Glomerular endothelial cell (primary cell): ENCODE data around the gene RILP. TPM values are rescaled to one million over a fixed set of nuclear protein-coding genes. Genes with fewer than 3 reads are reported as not detected.
A peak's percentile ranks its signal among the peaks of the same experiment; 100 is the strongest.
"Not testable (repeated sequence)": the region's sequence is repeated elsewhere in the genome, so short reads cannot be mapped to it uniquely, and the experiment has no call there.

Source experiments
- DNase-seq: peaks from one replicate; pipeline ENCODE4 v3.0.0-alpha.2; 2011; ENCODE audit warnings: low read depth, low spot score; ENCODE audit errors: extremely low read depth
- total RNA-seq: library from RNA; depleted of rRNA; stranded (reverse); fragments of >200 nt; gene quantifications from 2 replicates; pipeline ENCODE4 v1.2.3, GENCODE V29; 2015

RILP gene, protein sequence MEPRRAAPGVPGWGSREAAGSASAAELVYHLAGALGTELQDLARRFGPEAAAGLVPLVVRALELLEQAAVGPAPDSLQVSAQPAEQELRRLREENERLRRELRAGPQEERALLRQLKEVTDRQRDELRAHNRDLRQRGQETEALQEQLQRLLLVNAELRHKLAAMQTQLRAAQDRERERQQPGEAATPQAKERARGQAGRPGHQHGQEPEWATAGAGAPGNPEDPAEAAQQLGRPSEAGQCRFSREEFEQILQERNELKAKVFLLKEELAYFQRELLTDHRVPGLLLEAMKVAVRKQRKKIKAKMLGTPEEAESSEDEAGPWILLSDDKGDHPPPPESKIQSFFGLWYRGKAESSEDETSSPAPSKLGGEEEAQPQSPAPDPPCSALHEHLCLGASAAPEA
- 17.1 and 34.2 TPM in 2 replicates for total RNA-seq

DNA sequence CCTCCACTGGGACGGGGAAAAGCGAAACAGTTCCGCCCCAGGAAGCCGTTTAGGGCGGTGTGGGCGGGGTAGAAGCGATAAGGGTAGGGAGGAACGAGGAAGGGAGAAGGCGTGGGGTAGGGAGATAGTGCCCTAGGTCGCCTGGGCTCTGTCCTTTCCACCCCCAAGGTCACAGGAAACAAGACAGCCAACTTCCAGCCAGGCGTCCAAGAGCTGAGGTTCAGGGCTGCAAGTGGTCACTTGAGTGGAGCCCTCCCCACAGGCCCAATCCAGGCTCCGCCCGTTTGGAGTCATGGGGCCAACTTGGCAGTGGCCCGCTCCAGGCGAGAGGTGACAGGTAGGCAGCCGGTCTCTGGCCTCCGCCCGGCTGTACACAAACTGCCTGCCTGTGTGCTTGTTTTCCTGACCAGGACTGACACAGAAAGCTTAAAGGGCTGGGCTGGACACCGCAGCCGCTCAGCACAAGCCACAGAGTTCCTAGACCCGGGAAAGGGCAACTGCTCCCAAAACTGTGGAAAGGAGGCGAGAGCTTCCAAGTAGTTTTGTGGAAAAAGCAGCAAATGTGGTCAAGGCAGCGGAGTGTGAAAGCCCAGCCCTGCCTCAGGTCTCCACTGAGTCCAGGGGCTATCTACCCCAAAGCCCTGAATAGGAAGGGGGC is at the start of gene RILP:
Gene RILP, minus strand, starts transcription at position 23 of the 658 bp plus-strand sequence. CDS start 62 bp downstream, outside the sequence.
- DNase-seq: no peak

DNA sequence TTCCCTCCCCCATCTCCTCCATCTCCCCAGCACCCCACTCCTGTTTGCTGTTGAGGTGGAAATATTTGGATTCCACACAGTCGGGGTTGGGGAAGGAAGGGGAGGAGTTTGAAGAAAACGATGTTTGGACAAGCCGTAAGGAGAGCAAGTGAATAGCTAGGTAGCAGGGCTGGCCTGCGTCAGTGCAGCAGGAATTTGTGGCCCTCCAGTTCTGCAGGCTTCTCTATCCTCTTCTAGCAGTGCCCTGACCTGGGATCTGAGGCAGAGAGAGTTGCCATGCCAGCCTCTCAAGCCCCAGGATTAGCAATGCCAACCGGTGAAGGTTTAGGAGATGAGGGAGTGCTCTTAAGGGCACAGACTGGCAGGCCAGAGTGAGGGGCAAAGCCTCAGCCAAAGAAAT is 48.0 kb upstream of the RILP start:
- DNase-seq: no peak

- no peak for DNase-seq
Observed at GRCh38 chr17:1695365-1695764, 45.7 kb upstream of the RILP start.

- no peak for DNase-seq
Observed at GRCh38 chr17:1693339-1693738, 43.7 kb upstream of the RILP start.

- DNase-seq: no peak
Observed at GRCh38 chr17:1690544-1691221, 41.0 kb upstream of the RILP start.

DNA sequence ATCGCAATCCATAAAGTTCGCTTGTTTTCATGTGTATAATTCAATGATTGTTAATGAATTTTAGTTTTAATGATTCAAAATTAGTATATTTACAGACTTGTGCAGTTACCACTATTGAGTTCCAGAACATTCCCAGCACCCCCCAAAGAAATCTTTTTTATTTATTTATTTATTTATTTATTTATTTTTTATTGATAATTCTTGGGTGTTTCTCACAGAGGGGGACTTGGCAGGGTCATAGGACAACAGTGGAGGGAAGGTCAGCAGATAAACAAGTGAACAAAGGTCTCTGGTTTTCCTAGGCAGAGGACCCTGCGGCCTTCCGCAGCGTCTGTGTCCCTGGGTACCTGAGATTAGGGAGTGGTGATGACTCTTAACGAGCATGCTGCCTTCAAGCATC is 38.7 kb upstream of the RILP start:
- not testable (repeated sequence) for DNase-seq

GRCh38 chr17:1686086-1686485 is 36.4 kb upstream of the RILP start:
- DNase-seq: no peak

DNA sequence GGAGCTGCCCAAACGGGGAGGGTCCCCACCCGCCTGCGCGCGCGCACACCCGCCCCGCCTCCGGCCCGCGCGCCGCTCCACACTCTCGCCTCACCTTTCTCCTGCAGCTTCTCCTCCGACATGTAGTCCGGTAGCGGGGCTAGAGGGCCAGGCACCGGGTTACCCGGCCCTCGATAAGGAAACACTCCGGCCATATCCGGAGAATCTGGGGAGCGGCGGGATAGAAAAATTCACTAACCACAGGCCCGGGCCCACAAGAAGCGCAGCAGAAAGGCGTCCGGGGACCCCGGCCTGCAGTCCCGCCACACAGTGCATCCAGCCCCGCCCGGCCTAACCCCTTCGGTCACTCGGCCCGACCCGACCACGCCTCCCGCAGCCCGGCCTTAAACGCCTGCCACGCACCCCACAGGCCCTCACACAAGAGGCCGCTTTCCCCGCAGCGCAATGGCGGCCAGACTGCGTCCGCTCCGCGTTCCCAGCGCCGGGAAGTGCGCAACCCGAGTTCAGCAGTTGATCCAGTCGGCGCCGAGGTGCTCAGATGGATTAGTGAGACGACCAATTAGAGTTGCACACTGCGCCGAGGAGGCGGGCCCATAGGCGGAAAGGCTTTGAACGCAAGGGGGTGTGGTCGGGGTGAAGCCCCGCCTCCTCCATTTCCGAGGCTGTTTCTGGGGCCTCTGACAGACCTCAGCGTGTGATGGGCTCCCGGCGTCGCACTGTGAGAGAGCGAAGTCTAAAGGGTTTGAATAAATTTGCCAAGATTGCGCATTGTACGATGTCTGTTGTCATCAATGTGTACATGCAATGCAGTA is 34.9 kb upstream of the RILP start, which contains the start of gene PRPF8:
Gene PRPF8, minus strand, starts transcription at position 490 of the 812 bp plus-strand sequence. Its CDS starts 296 bp downstream, at position 194.
- peak; percentile 88 for DNase-seq

- DNase-seq: no peak
Observed at GRCh38 chr17:1683459-1683858, 33.8 kb upstream of the RILP start.

DNA sequence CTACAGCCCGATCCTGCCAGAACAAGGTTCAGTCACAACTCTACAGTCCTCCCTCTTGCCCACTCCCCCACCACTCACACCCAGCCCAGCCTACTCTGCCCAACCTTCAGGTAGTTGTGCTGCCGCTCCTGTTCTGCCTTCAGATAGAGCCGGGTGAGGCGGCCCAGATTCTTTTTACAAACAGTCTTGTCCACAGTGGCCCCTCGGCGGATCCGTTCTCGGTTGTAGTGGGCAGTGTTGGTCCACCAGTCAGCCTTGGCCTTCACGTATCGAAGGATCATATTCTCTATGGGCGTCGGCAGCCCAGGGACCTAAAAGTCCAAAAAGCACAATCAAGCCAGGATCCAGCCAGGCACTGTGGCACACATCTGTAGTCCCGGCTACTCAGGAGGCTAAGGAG is 26.7 kb upstream of the RILP start:
- no peak for DNase-seq

DNA sequence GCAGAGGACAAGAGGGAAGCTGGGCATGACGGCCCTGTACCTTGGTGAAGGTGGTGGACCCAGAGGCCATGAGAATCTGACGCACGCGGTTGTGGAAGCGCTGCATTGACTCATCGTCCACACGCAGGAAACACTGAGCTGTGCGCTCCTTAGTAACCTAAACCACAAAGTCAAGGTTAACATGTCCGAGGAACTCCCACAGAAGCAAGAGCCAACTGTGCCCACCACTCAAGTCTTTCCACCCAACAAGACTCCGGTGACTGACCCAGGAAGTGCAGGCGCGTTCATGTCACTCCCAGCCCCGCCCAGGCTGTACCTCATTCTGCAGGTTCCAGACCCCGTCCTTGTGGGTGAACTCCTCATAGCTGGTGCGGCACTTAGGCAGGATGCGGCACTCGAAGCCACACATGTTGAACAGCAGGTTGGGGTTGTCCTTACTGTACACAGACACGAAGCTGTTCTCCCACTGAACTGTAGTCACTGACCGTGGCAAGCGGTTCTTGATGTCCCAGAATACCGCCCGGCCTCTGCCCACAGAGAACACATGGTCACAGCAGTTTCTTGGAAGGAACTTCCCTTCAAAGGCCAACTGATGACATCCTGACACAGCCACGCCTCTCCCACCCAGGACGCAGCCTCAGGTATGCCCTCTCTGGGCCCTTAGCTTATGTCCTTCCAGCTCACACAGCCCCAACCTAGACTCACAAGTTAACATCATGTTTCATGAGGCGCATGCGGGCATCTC is 23.5 kb upstream of the RILP start:
- DNase-seq: no peak

- not testable (repeated sequence) for DNase-seq
Observed at GRCh38 chr17:1663934-1664333, 14.3 kb upstream of the RILP start.

GRCh38 chr17:1661045-1661444 is 11.4 kb upstream of the RILP start:
- DNase-seq: no peak

- DNase-seq: no peak
Observed at GRCh38 chr17:1658100-1658499, 8.4 kb upstream of the RILP start.

DNA sequence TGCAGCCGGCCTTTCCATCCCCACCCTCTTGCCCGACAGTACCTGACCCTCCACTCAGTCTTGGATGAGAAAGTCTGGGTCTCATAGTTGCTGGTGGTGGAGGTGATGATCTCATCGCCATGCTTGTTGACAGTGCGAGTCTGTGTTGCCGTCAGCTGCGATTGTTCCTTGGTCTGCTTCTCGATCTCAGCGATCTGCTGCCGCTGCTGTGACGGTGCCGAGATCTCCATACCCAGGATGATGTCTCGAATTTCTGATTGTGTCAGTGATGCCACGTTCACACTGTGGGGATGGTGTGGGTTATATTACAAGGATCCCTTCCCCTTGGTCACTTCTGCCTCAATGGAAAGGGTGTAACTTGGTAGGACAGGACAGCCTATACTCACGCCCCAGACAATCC is 4.1 kb upstream of the RILP start:
- no peak for DNase-seq

DNA sequence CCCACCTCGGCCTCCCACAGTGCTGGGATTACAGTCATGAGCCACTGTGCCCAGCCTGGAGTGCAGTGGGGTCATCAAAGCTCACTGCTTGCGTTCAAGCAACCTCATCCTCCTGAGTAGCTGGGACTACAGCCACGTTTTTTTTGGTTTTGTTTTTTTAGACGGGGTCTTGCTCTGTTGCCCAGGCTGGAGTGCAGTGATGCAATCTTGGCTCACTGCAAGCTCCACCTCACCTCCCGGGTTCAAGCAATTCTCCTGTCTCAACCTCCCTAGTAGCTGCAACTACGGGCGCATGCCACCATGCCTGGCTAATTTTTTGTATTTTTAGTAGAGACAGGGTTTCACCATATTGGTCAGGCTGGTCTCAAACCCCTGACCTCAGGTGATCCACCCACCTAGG is 3.1 kb upstream of the RILP start:
- DNase-seq: not testable (repeated sequence)

DNA sequence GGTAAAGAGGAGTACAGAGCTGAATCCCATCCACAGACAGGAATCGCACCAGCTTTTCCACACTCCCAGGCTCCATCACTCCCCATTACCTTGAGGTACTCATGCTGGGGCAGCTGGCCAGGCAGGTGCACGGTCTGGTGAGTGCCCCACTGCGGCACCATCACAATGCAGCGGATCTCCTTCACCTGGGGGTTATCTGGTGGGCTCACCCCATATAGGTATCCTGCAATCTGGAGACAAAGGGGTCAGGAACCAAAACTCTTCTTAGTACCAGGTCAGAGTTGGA is 1.8 kb upstream of the RILP start:
- DNase-seq: no peak

GRCh38 chr17:1650731-1651558 is 1.3 kb upstream of the RILP start:
- DNase-seq: no peak
